Inferior parietal cortex (tissue), 1 donor: Measurements from ENCODE around the gene BRI3.

Experiments used
- DNase-seq: peaks from one replicate; pipeline ENCODE4 v3.0.0-alpha.2; 2016; ENCODE audit errors: extremely low spot score

The BRI3 gene

GRCh38 chr7:98252425-98253054 lies 28.9 kb upstream of the BRI3 start:
- DNase-seq = no peak

DNA sequence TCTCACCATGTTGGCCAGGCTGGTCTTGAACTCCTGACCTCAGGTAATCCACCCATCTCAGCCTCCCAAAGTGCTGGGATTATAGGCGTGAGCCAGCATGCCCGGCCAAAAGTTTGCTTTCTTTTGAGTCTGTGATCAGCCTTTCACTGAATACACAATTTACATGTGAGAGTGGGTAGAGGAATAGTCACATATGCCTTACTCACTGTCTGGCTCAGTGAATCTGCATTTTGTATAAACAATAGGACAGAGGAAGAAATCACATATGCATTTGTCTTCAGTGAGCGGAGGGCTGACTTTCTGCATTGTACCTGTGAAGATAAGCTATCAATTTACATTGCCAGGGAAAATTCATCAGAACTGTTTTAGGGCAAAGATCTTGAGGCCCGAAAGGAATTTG lies 27.0 kb upstream of the BRI3 start:
- DNase-seq = no peak

DNA sequence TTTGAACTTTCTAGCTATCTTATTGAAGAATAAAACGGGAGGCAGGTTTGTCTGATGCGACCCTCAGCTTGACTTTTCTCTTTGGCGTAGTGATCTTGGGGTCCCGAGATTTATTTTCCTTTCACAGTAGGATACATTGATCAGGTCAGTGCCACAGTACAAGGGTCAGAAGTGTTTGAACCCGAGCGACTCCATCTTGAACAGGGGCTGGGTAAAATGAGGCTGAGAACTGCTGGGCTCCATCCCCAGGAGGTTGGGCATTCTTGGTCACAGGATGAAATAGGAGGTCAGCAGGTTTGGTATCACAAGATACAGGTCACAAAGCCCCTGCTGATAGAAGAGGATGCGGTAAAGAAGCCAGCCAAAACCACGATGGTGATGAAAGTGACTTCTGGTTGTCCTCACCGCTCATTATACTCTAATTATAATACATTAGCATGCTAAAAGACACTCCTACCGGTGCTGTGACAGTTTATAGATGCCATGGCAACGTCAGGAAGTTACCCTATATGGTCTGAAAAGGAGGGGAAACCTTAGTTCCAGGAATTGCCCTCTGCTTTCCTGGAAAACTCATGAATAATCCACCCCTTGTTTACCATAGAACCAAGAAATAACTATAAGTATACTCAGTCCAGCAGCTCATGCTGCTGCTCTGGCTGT lies 26.4 kb upstream of the BRI3 start:
- no peak for DNase-seq

GRCh38 chr7:98256431-98256830 lies 25.1 kb upstream of the BRI3 start:
- no peak for DNase-seq

GRCh38 chr7:98257701-98258100 lies 23.8 kb upstream of the BRI3 start:
- no peak for DNase-seq

- no peak for DNase-seq
Observed at GRCh38 chr7:98265841-98266271, 15.6 kb upstream of the BRI3 start.

- no peak for DNase-seq
Observed at GRCh38 chr7:98266840-98267239, 14.6 kb upstream of the BRI3 start.

- no peak for DNase-seq
Observed at GRCh38 chr7:98267303-98267702, 14.2 kb upstream of the BRI3 start.

- DNase-seq = no peak
Observed at GRCh38 chr7:98276241-98276761, 5.2 kb upstream of the BRI3 start.

GRCh38 chr7:98278408-98278807 lies 3.1 kb upstream of the BRI3 start:
- no peak for DNase-seq

DNA sequence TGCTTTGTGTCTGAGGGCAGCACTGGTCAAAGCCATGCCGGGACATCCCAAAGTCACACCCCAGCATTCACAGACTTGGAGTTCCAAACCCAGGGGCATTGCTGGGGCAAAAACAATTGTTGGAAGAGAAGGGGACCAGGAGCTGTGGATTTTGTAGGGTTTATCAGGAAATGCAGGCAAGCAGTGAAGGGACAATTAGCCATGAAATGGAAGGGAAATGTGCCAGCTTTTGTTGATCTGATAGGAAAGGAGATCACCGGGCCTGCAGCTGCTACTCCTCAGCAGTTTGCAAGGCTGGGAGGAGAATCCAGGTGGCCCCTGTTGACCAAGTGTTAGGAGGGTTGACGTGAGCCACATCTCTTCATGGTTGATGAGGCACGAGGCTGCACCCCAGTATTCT lies 2.5 kb upstream of the BRI3 start:
- no peak for DNase-seq

- DNase-seq = no peak
Observed at GRCh38 chr7:98280296-98280695, 1.2 kb upstream of the BRI3 start.

GRCh38 chr7:98281757-98282606 lies 496 bp downstream of the BRI3 start:
- DNase-seq = no peak

GRCh38 chr7:98282703-98283102 lies 1.2 kb downstream of the BRI3 start:
- DNase-seq = no peak

DNA sequence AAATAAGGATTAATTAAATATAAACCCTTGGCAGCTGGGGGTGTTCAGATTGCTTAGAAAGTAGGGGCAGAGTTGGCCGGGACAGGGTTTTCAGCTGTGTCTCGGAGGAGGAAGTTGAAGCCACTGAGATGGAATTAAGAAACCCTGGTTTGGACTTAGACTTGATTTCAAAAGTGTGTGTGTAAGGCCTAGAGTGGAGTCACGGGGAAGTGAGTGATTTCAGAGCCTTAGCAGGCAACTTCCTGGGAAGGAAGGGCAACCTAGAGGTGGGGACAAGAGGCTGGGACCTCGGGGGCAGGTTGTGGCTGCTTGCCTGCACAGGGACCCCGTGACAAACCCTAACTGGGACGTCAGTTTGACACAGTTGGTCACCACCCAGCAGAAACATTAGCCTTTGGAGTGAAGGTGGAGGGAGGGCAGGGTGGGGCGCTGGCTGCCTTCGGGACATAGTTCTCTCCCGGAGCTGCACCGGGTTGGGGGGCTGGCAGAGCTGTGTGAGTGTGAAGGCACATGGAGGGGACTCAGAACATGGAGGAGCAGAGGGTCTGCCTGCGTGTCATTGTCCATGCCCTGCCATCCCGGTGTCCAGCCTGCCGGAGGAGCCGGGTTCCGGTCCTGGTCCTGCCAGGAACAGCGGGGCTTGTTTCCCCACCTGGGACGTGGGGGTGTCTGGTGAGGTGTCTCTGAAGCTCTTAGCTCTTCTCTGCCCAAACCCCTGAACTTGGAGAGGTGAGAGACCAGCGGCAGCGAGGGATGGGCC lies 1.8 kb downstream of the BRI3 start:
- DNase-seq = no peak

DNA sequence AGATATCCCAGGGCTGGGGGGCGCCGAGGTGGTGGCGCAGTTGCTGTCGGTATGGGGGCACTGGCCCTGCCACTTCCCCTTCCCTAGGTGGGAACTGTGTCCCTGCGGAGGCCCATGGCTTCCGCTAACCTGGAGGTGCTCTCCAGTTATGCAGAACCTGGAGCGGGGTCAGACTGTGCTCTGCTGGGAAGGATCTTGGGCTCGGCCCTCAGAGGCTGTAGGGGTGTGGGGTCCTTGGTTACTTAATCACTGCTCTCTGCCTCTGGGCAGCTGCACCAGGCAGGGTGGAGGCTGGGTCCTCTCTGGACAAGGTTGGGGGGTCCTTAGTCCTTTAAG lies 2.4 kb downstream of the BRI3 start:
- no peak for DNase-seq

DNA sequence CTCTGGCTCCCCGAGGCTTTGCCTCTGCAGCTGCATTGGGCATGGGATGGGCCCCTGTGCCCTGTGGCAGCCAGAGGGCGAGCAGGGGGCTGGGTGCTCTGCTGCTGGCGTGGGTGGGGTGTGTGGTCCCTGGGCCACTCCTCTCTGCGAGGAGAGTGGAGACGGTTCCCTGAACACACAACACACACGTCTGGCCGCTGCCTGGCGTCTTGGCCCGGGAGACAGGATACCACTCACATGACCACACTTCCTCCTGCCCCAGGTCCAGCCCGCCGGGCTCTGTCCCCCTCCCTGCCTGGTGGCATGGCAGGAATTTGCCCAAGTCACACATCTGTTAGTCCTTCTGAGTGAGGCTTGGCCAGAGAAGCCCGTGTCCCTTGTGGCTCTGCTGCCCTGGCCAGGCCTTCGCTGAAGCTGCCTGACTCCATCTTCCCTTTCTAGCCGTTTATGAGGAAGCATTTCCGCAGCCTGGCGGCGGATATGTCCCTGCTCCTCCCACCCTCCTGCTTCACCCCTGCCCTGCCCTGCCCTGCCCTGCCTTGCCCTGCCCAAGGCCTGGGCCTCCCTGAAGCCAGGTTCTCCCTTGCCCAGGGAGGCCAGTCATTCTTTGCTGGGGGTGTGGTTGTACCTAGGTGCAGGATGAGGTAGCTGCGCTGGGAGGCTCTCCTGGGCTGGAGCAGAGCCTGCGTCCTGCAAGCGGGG lies 3.0 kb downstream of the BRI3 start:
- DNase-seq = no peak

- no peak for DNase-seq
Observed at GRCh38 chr7:98285157-98286092, 3.9 kb downstream of the BRI3 start.

GRCh38 chr7:98286093-98286539 lies 4.6 kb downstream of the BRI3 start:
- DNase-seq = no peak
